ENCODE data around the gene LRRC2.

- TF ChIP-seq ATF6 (CRISPR knock-in tag; conservative IDR thresholded peaks at IDR 0.05): no peak
- TF ChIP-seq, protein P1, sequence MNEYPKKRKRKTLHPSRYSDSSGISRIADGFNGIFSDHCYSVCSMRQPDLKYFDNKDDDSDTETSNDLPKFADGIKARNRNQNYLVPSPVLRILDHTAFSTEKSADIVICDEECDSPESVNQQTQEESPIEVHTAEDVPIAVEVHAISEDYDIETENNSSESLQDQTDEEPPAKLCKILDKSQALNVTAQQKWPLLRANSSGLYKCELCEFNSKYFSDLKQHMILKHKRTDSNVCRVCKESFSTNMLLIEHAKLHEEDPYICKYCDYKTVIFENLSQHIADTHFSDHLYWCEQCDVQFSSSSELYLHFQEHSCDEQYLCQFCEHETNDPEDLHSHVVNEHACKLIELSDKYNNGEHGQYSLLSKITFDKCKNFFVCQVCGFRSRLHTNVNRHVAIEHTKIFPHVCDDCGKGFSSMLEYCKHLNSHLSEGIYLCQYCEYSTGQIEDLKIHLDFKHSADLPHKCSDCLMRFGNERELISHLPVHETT (CRISPR knock-in tag; conservative IDR thresholded peaks at IDR 0.05): no peak
- TF ChIP-seq SKIL (CRISPR knock-in tag; IDR thresholded peaks at IDR 0.05; ENCODE audit: borderline replicate concordance): no peak
- TF ChIP-seq PTBP1 (IDR thresholded peaks at IDR 0.05; ENCODE audit: low read depth, low read length, poor library complexity, severe bottlenecking): no peak
- TF ChIP-seq POLR2A (IDR thresholded peaks at IDR 0.05; ENCODE audit: insufficient read depth in 1 of 2, low read depth in 2 of 2, low read length in 2 of 2): no peak
- TF ChIP-seq, protein P2, sequence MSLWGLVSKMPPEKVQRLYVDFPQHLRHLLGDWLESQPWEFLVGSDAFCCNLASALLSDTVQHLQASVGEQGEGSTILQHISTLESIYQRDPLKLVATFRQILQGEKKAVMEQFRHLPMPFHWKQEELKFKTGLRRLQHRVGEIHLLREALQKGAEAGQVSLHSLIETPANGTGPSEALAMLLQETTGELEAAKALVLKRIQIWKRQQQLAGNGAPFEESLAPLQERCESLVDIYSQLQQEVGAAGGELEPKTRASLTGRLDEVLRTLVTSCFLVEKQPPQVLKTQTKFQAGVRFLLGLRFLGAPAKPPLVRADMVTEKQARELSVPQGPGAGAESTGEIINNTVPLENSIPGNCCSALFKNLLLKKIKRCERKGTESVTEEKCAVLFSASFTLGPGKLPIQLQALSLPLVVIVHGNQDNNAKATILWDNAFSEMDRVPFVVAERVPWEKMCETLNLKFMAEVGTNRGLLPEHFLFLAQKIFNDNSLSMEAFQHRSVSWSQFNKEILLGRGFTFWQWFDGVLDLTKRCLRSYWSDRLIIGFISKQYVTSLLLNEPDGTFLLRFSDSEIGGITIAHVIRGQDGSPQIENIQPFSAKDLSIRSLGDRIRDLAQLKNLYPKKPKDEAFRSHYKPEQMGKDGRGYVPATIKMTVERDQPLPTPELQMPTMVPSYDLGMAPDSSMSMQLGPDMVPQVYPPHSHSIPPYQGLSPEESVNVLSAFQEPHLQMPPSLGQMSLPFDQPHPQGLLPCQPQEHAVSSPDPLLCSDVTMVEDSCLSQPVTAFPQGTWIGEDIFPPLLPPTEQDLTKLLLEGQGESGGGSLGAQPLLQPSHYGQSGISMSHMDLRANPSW (CRISPR knock-in tag; IDR thresholded peaks at IDR 0.05; ENCODE audit: borderline replicate concordance): no peak
- TF ChIP-seq PCBP2 (optimal IDR thresholded peaks at IDR 0.05; ENCODE audit: low read depth, low read length, poor library complexity, severe bottlenecking): no peak
- no peak for TF ChIP-seq BORCS8-MEF2B (CRISPR knock-in tag; IDR thresholded peaks at IDR 0.05)
- TF ChIP-seq RXRA (CRISPR knock-in tag; IDR thresholded peaks at IDR 0.05): no peak
- no peak for TF ChIP-seq RAD21 (CRISPR knock-in tag; IDR thresholded peaks at IDR 0.05)
- TF ChIP-seq KDM5A (IDR thresholded peaks at IDR 0.05; ENCODE audit: borderline replicate concordance, low read length): no peak
- no peak for TF ChIP-seq SMAD1 (CRISPR knock-in tag; IDR thresholded peaks at IDR 0.05; ENCODE audit: borderline replicate concordance, low read depth)
- TF ChIP-seq ZNF574 (CRISPR knock-in tag; IDR thresholded peaks at IDR 0.05): no peak
Observed at GRCh38 chr3:46516521-46516920, 49.6 kb downstream of the LRRC2 start.

Data from HepG2 (cell line).